HuH-7 (cell line): ENCODE measurements around the gene WDR93.

Experiments used
- DNase-seq: peaks from one replicate; pipeline ENCODE4 v3.0.0; 2011; ENCODE audit warnings: low spot score

The WDR93 gene

DNA sequence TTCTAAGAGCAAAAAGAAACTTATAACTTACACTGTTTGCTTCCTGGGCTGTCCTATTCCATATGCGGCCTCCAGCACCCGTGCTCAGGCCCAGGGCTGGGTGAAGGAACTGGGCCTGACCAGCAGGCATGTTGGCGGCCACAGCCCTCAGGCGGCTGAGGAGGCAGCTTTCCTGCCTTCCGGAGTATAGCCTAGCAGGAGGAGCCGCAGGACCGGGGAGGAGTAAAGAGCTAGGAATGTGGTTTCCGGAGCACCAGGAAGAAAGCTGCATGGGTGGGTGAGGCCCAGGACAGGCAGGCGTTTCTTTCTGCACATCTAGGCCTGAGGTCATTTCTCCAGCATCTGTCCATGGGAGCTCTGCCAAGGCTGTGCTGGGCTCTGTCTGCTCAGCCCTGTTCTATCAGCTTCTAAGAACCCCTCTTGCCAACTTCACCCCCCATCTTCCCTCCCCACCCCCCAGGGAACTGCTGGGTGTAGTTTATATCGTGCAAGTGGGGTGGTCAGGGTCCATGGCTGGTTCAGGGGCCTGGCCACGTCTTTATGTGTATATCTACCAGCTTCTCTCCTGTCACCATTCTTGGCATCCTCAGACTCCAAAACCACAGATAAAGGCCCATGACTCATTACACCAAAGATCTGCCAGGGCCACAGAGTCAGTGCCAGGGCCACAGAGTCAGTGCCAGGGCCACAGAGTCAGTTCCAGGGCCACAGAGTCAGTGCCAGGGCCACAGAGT lies 27.6 kb upstream of the WDR93 start:
- DNase-seq: no peak

DNA sequence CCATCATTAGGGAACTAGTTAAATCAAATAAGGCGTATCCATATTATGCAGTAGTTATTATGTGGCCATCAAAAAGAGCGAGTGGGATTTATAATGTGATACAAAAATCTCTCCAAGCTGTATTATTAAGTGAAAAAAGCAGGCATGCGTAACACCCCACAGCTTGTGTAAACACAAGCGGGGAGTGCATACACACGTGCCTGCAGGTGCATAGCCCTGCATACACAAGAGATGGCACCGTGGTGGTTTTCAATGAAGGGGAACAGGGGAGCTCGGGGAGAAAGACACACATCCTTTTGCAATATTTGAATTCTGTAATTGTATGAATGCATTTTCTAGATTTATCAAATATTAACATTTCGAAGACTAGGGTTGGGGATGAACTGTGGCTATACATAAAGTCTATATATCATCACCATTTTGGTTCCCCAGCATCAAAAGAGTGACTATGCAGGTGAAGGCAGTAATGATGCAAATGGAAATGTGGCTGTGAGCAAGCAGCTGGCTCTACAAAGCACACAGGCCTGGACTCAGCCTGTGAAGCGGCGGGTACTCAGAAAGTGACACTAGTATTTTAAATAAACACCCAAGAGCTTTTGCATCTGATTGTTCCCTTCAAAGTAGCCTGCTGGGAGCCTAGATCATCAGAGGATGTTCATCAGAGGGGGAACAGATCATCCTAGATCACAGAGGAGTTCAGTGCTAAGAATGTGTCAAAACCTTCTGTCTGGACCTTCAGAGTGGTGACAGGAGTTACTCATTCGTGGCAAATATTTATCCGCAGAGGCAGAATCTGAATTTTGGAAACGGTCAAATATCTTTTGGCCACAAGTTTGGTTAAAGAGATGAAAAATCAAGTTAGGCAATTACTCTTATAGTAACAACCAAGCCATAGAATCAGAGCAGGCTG lies 25.9 kb upstream of the WDR93 start:
- no peak for DNase-seq

- no peak for DNase-seq
Measured at GRCh38 chr15:89665449-89666181, 25.0 kb upstream of the WDR93 start.

- DNase-seq: no peak
Measured at GRCh38 chr15:89666184-89666857, 24.3 kb upstream of the WDR93 start.

- DNase-seq: no peak
Measured at GRCh38 chr15:89666858-89667705, 23.5 kb upstream of the WDR93 start.

- DNase-seq: no peak
Measured at GRCh38 chr15:89667706-89667960, 23.0 kb upstream of the WDR93 start.

DNA sequence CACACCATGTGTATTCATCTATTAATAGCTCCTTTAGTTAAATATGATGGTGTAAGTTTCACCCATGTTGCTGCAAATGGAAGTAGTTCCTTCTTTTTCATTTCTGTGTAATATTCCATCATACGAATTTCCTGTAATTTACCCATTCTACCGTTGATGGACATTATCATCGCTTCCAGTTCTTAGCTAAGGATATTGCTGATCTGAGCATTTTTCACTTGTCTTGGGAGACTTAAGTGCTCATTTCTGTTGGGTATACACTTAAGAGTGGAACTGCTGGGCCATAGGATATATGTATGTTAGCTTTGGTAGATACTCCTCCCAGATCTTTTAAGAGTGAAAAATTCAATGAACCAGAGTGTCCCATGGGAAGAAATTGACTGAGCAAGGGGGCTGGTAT lies 22.4 kb upstream of the WDR93 start:
- no peak for DNase-seq

GRCh38 chr15:89669309-89669865 lies 21.2 kb upstream of the WDR93 start:
- DNase-seq: no peak

- DNase-seq: no peak
Measured at GRCh38 chr15:89669941-89670340, 20.7 kb upstream of the WDR93 start.

GRCh38 chr15:89670971-89671560 lies 19.5 kb upstream of the WDR93 start:
- no peak for DNase-seq

- no peak for DNase-seq
Measured at GRCh38 chr15:89671687-89672086, 18.9 kb upstream of the WDR93 start.

DNA sequence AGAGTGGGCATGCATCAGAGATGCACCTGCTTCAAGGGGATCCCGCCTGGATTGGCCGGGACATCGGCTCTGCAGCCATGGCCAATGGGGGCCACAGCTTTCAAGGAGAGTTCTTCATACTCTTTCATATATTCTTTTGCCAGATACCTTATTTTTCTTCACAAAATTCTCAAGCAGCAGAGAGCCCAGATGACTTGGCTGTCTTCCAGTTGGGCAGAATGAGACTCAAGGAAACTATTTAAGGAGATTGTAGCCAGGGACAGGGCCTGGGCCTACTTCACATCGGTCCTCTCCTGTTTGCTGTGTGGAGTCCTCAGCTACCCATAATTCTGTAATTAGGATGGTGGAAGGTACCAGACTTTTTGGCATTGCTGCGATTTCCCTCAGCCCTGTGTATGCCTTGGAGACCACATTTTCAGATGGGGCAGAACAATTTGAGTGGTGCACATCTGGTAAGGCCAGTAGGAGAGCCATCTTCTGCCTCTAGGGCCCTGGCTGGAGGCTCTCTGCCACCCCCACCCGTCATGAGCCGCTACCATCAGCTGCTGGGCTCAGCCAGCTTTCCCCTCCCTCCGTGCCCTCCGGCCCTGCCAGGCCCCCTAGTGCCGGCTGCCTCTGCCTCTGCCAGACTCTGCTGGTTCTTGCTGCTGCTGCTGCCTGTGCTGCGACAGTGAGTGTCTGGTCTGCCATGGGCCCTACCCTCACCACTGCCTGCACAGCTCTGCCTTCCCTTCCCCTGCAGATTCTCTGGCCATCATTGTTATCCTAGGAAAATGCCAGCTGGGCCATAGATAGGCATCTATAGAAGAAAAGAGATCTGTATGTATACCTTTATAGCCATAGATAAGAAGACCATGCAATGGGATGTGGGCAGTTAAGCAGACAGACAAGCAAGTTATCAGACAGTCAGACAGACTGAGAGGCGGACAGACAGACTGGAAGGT lies 18.1 kb upstream of the WDR93 start:
- DNase-seq: no peak

DNA sequence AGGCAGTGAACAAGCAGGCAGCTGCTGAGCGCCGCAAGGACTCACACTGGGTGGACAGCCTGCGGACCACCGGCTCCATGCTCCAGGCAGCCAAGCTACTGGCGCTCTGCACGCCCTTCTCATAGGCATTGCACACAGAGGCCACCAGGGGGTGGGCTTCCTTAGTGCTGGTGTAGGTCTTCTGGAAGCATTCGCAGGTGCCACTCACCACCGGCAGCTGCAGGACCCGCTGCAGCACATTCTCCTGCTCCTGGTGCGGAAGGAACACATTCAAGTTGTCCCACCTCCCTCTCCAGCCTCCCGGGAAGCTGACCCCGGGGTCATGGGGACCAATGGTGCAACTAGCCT lies 17.5 kb upstream of the WDR93 start:
- DNase-seq: peak; percentile 89

DNA sequence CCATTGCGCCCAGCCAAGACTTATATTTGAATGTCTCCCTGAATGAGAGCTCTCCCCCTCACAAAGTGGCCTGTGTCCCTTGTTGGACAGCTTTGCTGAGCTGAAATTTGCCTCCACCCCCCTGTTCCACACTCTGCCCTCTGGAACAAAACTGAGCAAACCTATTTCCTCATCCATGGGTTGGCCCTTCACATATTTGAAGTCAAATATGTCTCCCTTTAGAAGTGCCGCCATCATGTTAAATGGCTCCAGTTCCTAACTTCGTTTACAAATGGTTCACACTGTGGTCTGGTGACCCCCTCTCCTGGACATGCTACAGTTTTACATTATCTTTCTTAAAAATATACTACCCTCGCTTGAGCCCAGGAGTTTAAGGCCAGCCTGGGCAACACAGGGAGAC lies 16.1 kb upstream of the WDR93 start:
- no peak for DNase-seq

GRCh38 chr15:89675606-89676005 lies 15.0 kb upstream of the WDR93 start:
- DNase-seq: no peak

DNA sequence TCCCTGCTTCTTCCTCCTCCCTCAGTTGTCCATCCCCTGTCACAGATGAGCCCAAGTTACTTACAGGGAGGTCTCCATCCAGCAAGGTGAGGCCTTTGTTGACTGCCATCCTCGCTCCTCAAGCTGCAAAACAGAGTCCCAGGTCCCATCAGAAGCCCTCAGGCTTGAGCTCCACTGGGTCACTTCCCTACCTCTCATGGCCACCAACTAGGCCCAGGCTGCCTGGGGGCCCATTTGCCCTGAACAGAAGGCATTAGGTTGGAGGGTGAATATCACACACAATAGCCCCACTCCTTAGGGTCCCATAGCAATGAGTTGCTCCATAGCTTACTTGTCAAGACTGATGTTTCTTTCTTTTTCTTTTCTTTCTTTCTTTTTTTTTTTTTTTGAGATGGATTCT lies 13.2 kb upstream of the WDR93 start:
- no peak for DNase-seq

DNA sequence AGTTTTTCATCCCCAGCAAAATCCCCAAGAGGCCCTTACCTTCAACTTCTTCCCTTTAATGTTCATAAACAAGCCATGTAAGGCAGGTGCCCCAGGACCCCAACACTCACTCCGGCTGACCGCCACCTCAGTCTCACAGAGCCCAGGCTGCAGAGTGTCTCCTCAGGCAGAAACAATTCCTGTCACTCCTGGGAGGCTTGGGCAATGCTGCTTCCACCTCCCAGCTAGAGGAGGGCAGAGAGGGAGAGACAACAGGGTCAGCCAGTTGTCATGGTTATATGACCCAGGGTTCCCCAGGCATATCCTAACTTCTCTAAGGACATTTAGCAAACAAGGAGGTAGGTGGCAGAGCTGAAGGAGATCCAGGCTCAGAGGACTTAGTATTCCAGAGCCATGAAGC lies 11.4 kb upstream of the WDR93 start, which contains the start of gene PLIN1:
Gene PLIN1 (minus strand): TSS at position 156 of the 400 bp plus-strand sequence. CDS start 1,878 bp downstream, outside the sequence.
- DNase-seq: no peak

DNA sequence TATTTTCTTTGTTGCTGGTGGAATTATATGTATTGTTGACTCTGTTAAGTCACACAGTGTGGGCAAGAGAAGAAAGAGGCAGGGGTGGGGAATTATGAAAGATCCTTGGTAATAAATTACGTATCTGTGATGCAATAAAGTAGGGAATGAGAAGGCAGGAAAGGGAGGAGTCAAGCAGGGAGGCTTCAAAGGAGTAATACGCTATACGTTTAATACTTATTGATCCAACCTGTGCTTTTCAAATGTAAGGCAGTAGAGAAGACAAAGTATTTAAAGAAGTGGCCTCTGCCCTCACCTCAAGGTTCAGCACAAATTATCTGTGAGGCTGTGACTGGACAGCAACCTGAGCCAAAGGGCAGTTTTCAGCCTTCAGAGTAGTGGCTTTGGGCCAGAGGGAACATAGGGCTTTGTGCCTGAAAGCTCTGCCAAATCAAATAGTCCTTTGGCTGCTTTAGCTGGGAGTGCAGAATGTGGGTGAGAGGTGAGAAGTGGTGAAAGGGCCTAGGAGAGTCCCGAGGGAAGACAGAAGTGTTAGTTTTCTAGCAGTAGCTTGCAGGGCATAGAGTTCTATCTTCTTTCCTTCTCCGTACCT lies 10.2 kb upstream of the WDR93 start:
- no peak for DNase-seq

- DNase-seq: no peak
Measured at GRCh38 chr15:89681146-89681545, 9.5 kb upstream of the WDR93 start.
